ENCODE data around the gene KLF11.

DNA sequence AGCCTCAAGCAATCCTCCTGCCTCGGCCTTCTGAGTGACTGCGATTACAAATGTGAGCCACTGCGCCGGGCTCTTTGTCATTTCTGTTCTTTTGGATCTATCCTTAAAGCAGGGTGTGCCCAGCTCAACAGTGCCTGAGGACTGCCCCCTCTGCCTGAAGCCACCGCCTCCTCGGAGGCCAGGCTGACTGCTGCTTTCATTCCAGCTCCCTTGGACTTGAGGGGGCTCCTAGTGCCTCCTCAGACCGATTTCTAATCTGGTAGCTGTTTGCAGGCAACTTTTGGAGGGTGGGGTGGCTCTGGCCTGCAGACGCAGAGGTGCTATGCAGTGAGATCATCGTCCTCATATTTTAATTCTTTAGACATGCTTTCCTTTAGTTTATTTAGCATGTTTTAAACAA lies 35.9 kb upstream of the KLF11 start:
- no peak for TF ChIP-seq POLR2A (IDR thresholded peaks at IDR 0.05)
- TF ChIP-seq, protein P1, sequence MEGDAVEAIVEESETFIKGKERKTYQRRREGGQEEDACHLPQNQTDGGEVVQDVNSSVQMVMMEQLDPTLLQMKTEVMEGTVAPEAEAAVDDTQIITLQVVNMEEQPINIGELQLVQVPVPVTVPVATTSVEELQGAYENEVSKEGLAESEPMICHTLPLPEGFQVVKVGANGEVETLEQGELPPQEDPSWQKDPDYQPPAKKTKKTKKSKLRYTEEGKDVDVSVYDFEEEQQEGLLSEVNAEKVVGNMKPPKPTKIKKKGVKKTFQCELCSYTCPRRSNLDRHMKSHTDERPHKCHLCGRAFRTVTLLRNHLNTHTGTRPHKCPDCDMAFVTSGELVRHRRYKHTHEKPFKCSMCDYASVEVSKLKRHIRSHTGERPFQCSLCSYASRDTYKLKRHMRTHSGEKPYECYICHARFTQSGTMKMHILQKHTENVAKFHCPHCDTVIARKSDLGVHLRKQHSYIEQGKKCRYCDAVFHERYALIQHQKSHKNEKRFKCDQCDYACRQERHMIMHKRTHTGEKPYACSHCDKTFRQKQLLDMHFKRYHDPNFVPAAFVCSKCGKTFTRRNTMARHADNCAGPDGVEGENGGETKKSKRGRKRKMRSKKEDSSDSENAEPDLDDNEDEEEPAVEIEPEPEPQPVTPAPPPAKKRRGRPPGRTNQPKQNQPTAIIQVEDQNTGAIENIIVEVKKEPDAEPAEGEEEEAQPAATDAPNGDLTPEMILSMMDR (IDR thresholded peaks at IDR 0.05): no peak

Data from stomach (tissue), 4 donors.